Fibroblast of lung (primary cell): ENCODE data around the gene RNF115. TPM values are rescaled to one million over a fixed set of nuclear protein-coding genes. Genes with fewer than 3 reads are reported as not detected.
"Not testable (repeated sequence)": the region's sequence is repeated elsewhere in the genome, so short reads cannot be mapped to it uniquely, and the experiment has no call there.

Source experiments
- DNase-seq, 2 donors: peaks; one replicate each; pipeline versions ENCODE4 v3.0.0 to v3.0.0-alpha.2; 2010; ENCODE audit warnings: low read depth in 2 of 2
- H2AFZ ChIP-seq: 2 replicates; pipeline ENCODE4 v1.5.1; 2012; ENCODE audit warnings: low read length, control low read depth, inconsistent platforms
- H3K27ac ChIP-seq: 2 replicates; pipeline ENCODE4 v1.5.1; 2011; ENCODE audit warnings: low read length, control low read depth; ENCODE audit not compliant: insufficient read depth
- H3K27me3 ChIP-seq: 2 replicates; pipeline ENCODE4 v1.5.1; 2011; ENCODE audit warnings: mild to moderate bottlenecking, low read length; ENCODE audit not compliant: control insufficient read depth, insufficient read depth
- H3K36me3 ChIP-seq: 2 replicates; pipeline ENCODE4 v1.5.1; 2011; ENCODE audit warnings: low read length; ENCODE audit not compliant: control insufficient read depth, insufficient read depth
- H3K4me1 ChIP-seq: 2 replicates; pipeline ENCODE4 v1.5.1; 2011; ENCODE audit warnings: low read length; ENCODE audit not compliant: control insufficient read depth, insufficient read depth; ENCODE audit errors: extremely low read depth
- H3K4me2 ChIP-seq: 2 replicates; pipeline ENCODE4 v1.5.1; 2011; ENCODE audit warnings: low read length, control low read depth; ENCODE audit not compliant: insufficient read depth; ENCODE audit errors: extremely low read depth
- H3K4me3 ChIP-seq, 4 experiments: fragments of 200-600 bp in 1 of 4; sonication (generic) in 1 of 4; replicated peaks in 1 of 4; 2 replicates each; pipeline ENCODE4 v1.5.1; 2011 to 2016; ENCODE audit warnings: low read length in 4 of 4, low read depth in 3 of 4, mild to moderate bottlenecking in 3 of 4, control low read depth in 2 of 4, inconsistent platforms in 1 of 4, mixed read lengths in 1 of 4; ENCODE audit not compliant: insufficient read depth in 1 of 4; ENCODE audit errors: control extremely low read depth in 1 of 4
- H3K79me2 ChIP-seq: 2 replicates; pipeline ENCODE4 v1.5.1; 2012; ENCODE audit warnings: mild to moderate bottlenecking, low read length, inconsistent platforms; ENCODE audit not compliant: control insufficient read depth, insufficient read depth
- H3K9ac ChIP-seq: 2 replicates; pipeline ENCODE4 v1.5.1; 2011; ENCODE audit warnings: mild to moderate bottlenecking, low read length, control low read depth; ENCODE audit not compliant: insufficient read depth
- H3K9me3 ChIP-seq: 2 replicates; pipeline ENCODE4 v1.5.1; 2012; ENCODE audit warnings: low read depth, low read length; ENCODE audit not compliant: control insufficient read depth, insufficient read depth
- H4K20me1 ChIP-seq: 2 replicates; pipeline ENCODE4 v1.5.1; 2011; ENCODE audit warnings: low read length; ENCODE audit not compliant: control insufficient read depth, insufficient read depth; ENCODE audit errors: extremely low read depth
- polyA plus RNA-seq, 2 donors: library from polyadenylated mRNA; depleted of rRNA in 1 of 2; stranded (reverse) in 1 of 2; unstranded in 1 of 2; fragments of >200 nt; gene quantifications; 2 replicates each; pipeline ENCODE4 v1.2.1, GENCODE V29; 2011 to 2012; ENCODE audit warnings: missing spikeins in 1 of 2
- total RNA-seq: library from RNA; depleted of rRNA; stranded (reverse); fragments of >200 nt; gene quantifications from 2 replicates; pipeline ENCODE4 v1.2.1, GENCODE V29; 2014

Gene RNF115
- total and polyA plus RNA-seq, 2 donors (not counting 1 experiment from before 2014, with no cell fraction given), result 16.2 to 19.8 TPM

GRCh38 chr1:145766926-145767325 lies 57.0 kb downstream of the RNF115 start:
- not testable (repeated sequence) for DNase-seq, H4K20me1 ChIP-seq, H3K79me2 ChIP-seq, H3K27me3 ChIP-seq, H3K36me3 ChIP-seq, H3K4me3 ChIP-seq, H3K9me3 ChIP-seq, H3K27ac ChIP-seq, H3K4me2 ChIP-seq, H3K9ac ChIP-seq, H2AFZ ChIP-seq, H3K4me1 ChIP-seq

GRCh38 chr1:145765585-145766360 lies 58.1 kb downstream of the RNF115 start:
- not testable (repeated sequence) for H3K27me3 ChIP-seq, DNase-seq, H4K20me1 ChIP-seq, H3K4me2 ChIP-seq, H3K4me1 ChIP-seq, H3K36me3 ChIP-seq, H3K4me3 ChIP-seq, H3K27ac ChIP-seq, H2AFZ ChIP-seq, H3K9ac ChIP-seq, H3K9me3 ChIP-seq, H3K79me2 ChIP-seq

- H3K9ac ChIP-seq, H3K4me3 ChIP-seq, H3K4me1 ChIP-seq, H3K9me3 ChIP-seq, H3K27me3 ChIP-seq, H4K20me1 ChIP-seq, H3K79me2 ChIP-seq, H2AFZ ChIP-seq, DNase-seq, H3K27ac ChIP-seq, H3K4me2 ChIP-seq, H3K36me3 ChIP-seq: not testable (repeated sequence)
These were observed 58.8 kb downstream of the RNF115 start for GRCh38 chr1:145765127-145765526.

GRCh38 chr1:145764231-145764940 lies 59.5 kb downstream of the RNF115 start:
- H3K4me1 ChIP-seq, H3K9me3 ChIP-seq, H3K4me3 ChIP-seq, H3K79me2 ChIP-seq, H3K9ac ChIP-seq, H3K27ac ChIP-seq, H3K36me3 ChIP-seq, H3K27me3 ChIP-seq, H4K20me1 ChIP-seq, H3K4me2 ChIP-seq, DNase-seq, H2AFZ ChIP-seq: not testable (repeated sequence)

GRCh38 chr1:145762001-145762400 lies 61.9 kb downstream of the RNF115 start:
- H3K27me3 ChIP-seq, H3K27ac ChIP-seq, H2AFZ ChIP-seq, H3K4me1 ChIP-seq, H4K20me1 ChIP-seq, DNase-seq, H3K9ac ChIP-seq, H3K9me3 ChIP-seq, H3K4me3 ChIP-seq, H3K4me2 ChIP-seq, H3K79me2 ChIP-seq, H3K36me3 ChIP-seq: not testable (repeated sequence)

- H3K4me2 ChIP-seq, H3K9me3 ChIP-seq, H3K9ac ChIP-seq, H3K4me1 ChIP-seq, H3K27ac ChIP-seq, H3K4me3 ChIP-seq, H3K27me3 ChIP-seq, H3K36me3 ChIP-seq, H2AFZ ChIP-seq, H4K20me1 ChIP-seq, H3K79me2 ChIP-seq, DNase-seq: not testable (repeated sequence)
These were observed 62.4 kb downstream of the RNF115 start for GRCh38 chr1:145761498-145761897.
